GM19023 (cell line): ENCODE data around the gene AQP2.

Experiments
- ATAC-seq: cut with Tn5 transposase; IDR thresholded peaks from one replicate; pipeline ENCODE4 v1.9.1; 2021; ENCODE audit warnings: mild to moderate bottlenecking, moderate library complexity; ENCODE audit not compliant: unreplicated experiment

AQP2 gene

GRCh38 chr12:49939707-49940106, 10.8 kb upstream of the AQP2 start:
- no peak for ATAC-seq

- ATAC-seq, result no peak
These were observed 8.7 kb upstream of the AQP2 start for GRCh38 chr12:49941556-49942511.

GRCh38 chr12:49942512-49942893, 8.0 kb upstream of the AQP2 start:
- ATAC-seq, result no peak

GRCh38 chr12:49942921-49943624, 7.5 kb upstream of the AQP2 start:
- ATAC-seq, result no peak

GRCh38 chr12:49943625-49943960, 6.9 kb upstream of the AQP2 start:
- ATAC-seq, result no peak

- no peak for ATAC-seq
These were observed 6.5 kb upstream of the AQP2 start for GRCh38 chr12:49944046-49944445.

- no peak for ATAC-seq
These were observed 5.8 kb upstream of the AQP2 start for GRCh38 chr12:49944718-49945117.

- peak; percentile 87 for ATAC-seq
These were observed 5.0 kb upstream of the AQP2 start for GRCh38 chr12:49945394-49946080.

- no peak for ATAC-seq
These were observed 4.5 kb upstream of the AQP2 start for GRCh38 chr12:49946086-49946485.

- no peak for ATAC-seq
These were observed 4.0 kb upstream of the AQP2 start for GRCh38 chr12:49946497-49946896.

- no peak for ATAC-seq
These were observed 2.8 kb upstream of the AQP2 start for GRCh38 chr12:49947593-49948226.

GRCh38 chr12:49948866-49949845, 1.4 kb upstream of the AQP2 start:
- no peak for ATAC-seq

- ATAC-seq, result no peak
These were observed 671 bp upstream of the AQP2 start for GRCh38 chr12:49949866-49950265.

GRCh38 chr12:49951411-49952240, 1.1 kb downstream of the AQP2 start:
- no peak for ATAC-seq

- no peak for ATAC-seq
These were observed 2.0 kb downstream of the AQP2 start for GRCh38 chr12:49952391-49953055.

- ATAC-seq, result no peak
These were observed 2.6 kb downstream of the AQP2 start for GRCh38 chr12:49953151-49953550.

- no peak for ATAC-seq
These were observed 3.7 kb downstream of the AQP2 start for GRCh38 chr12:49953961-49954846.
